Measurements from ENCODE around the gene LASP1.

DNA sequence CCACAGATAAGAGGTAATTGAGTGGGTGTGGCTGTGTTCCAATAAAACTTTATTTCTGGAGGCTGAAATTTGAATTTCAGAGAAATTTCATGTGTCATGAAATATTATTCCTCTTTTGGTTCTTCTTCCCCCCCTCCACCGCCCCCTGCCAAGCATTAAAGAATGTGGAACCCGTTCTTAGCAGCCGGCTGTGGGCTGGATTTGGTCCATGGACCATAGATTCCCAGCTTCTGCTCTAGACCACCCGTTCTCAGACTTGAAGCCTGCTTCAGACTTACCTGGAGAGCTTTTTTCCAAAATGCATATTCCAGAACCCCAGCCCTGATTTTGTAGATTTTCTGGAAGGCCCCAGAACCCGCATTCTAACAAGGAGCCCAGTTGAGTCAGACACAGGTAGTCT lies 40.5 kb downstream of the LASP1 start:
- no peak for TF ChIP-seq POLR2A (IDR thresholded peaks at IDR 0.05)
- TF ChIP-seq POLR2AphosphoS5 (IDR thresholded peaks at IDR 0.05): no peak

Measured in transverse colon (tissue), 3 donors.